Smooth muscle cell (in vitro differentiated cells): ENCODE data around the gene HLA-DMB. TPM values are rescaled to one million over a fixed set of nuclear protein-coding genes. Genes with fewer than 3 reads are reported as not detected.

Experiments used
- DNase-seq: peaks from one replicate; lab custom pipeline; 2025; ENCODE audit not compliant: unreplicated experiment; lab: John Stamatoyannopoulos, UW
- H2AFZ ChIP-seq: fragments of 200-600 bp; sonication (generic); 2 replicates; pipeline ENCODE4 v1.6.0; 2016; ENCODE audit warnings: antibody characterized with exemption, low read depth, mild to moderate bottlenecking
- H3F3A ChIP-seq: fragments of 200-600 bp; sonication (generic); 2 replicates; pipeline ENCODE4 v1.6.0; 2017; ENCODE audit warnings: antibody characterized with exemption, low read depth
- H3K27ac ChIP-seq: fragments of 200-600 bp; sonication (generic); 2 replicates; pipeline ENCODE4 v1.5.1; 2016; ENCODE audit warnings: low read depth, mild to moderate bottlenecking
- H3K27me3 ChIP-seq: fragments of 200-600 bp; sonication (generic); 2 replicates; pipeline ENCODE4 v1.6.1; 2016; ENCODE audit warnings: low read depth, mild to moderate bottlenecking
- H3K36me3 ChIP-seq: fragments of 200-600 bp; sonication (generic); 2 replicates; pipeline ENCODE4 v1.5.1; 2016; ENCODE audit warnings: low read depth
- H3K4me1 ChIP-seq: fragments of 200-600 bp; sonication (generic); 2 replicates; pipeline ENCODE4 v1.5.1; 2016; ENCODE audit warnings: low read depth
- H3K4me2 ChIP-seq: fragments of 200-600 bp; sonication (generic); 2 replicates; pipeline ENCODE4 v1.6.0; 2016; ENCODE audit warnings: mild to moderate bottlenecking
- H3K4me3 ChIP-seq: fragments of 200-600 bp; sonication (generic); 2 replicates; pipeline ENCODE4 v1.5.1; 2016; ENCODE audit warnings: mild to moderate bottlenecking
- H3K79me2 ChIP-seq: fragments of 200-600 bp; sonication (generic); 2 replicates; pipeline ENCODE4 v1.6.0; 2016; ENCODE audit warnings: low read depth, mild to moderate bottlenecking
- H3K9ac ChIP-seq: fragments of 200-600 bp; sonication (generic); 2 replicates; pipeline ENCODE4 v1.6.0; 2016; ENCODE audit warnings: low read depth
- H3K9me3 ChIP-seq: fragments of 200-600 bp; sonication (generic); replicated peaks from 2 replicates; pipeline ENCODE4 v1.5.1; 2016; ENCODE audit warnings: low read depth
- H4K20me1 ChIP-seq: fragments of 200-600 bp; sonication (generic); 2 replicates; pipeline ENCODE4 v1.6.0; 2016; ENCODE audit warnings: low read depth
- CTCF ChIP-seq: fragments of 200-600 bp; sonication (generic); IDR thresholded peaks from 2 replicates; pipeline ENCODE4 v1.5.1; 2017; ENCODE audit warnings: borderline replicate concordance, mild to moderate bottlenecking, antibody characterized with exemption; ENCODE audit not compliant: insufficient read depth, poor library complexity, severe bottlenecking
- WGBS: methylation state at CpG from one replicate; pipeline ENCODE4 v1.1.7; 2016; ENCODE audit warnings: low lambda C conversion rate; 5-methylcytosine and 5-hydroxymethylcytosine counted together
- polyA plus RNA-seq: library from polyadenylated mRNA; unstranded; fragments of >200 nt; fragmentation: Nextera tagmentation; extraction: Ambion mirVana; gene quantifications from 2 replicates; pipeline ENCODE4 v1.2.1, GENCODE V29; 2016
- total RNA-seq: library from RNA; depleted of rRNA; stranded (reverse); fragments of >200 nt; gene quantifications from 2 replicates; pipeline ENCODE4 v1.2.3, GENCODE V29; 2014

The HLA-DMB gene
- total and polyA plus RNA-seq, 2 experiments from 2014 or later: not detected

- WGBS: 1% methylated on average over 23 of the region's 23 CpGs
- Histone ChIP-seq H3K27me3 (no peaks in the 10 kb centered on the region), H3K4me3 (peak overlapping the region; percentile 96), H4K20me1 (peaks cover 63% of the 10 kb centered on the region), H3K9me3 (no peaks in the 10 kb centered on the region), H3K79me2 (peaks cover 65% of the 10 kb centered on the region), H3F3A (peaks cover 64% of the 10 kb centered on the region), H3K36me3 (peaks cover 25% of the 10 kb centered on the region), H2AFZ (no peak overlapping the region), H3K27ac (peak overlapping the region; percentile 82), H3K4me1 (peaks cover 13% of the 10 kb centered on the region), H3K9ac (peak overlapping the region; percentile 91), H3K4me2 (peak overlapping the region; percentile 99)
- TF ChIP-seq CTCF: no peak
- no peak for DNase-seq
Measured at GRCh38 chr6:32973144-32974015, 32.6 kb upstream of the HLA-DMB start.

- H3K79me2 ChIP-seq: peaks cover 63% of the 10 kb centered on the region
- H3F3A ChIP-seq: peaks cover 60% of the 10 kb centered on the region
- peak overlapping the region; percentile 82 for H3K27ac ChIP-seq
- 2% methylated on average over 54 of the region's 70 CpGs for WGBS
- peak overlapping the region; percentile 99 for H3K4me2 ChIP-seq
- peaks cover 55% of the 10 kb centered on the region for H4K20me1 ChIP-seq
- H2AFZ ChIP-seq: no peak overlapping the region
- H3K9me3 ChIP-seq: no peaks in the 10 kb centered on the region
- H3K4me1 ChIP-seq: peaks cover 13% of the 10 kb centered on the region
- no peak for TF ChIP-seq CTCF
- peak overlapping the region; percentile 91 for H3K9ac ChIP-seq
- no peak for DNase-seq
- H3K4me3 ChIP-seq: peak overlapping the region; percentile 96
- no peaks in the 10 kb centered on the region for H3K27me3 ChIP-seq
- H3K36me3 ChIP-seq: peaks cover 17% of the 10 kb centered on the region
Measured at GRCh38 chr6:32972353-32973143, 31.7 kb upstream of the HLA-DMB start.

- no peak for TF ChIP-seq CTCF
- peaks cover 21% of the 10 kb centered on the region for H3K4me1 ChIP-seq
- peak overlapping the region; percentile 99 for H3K4me2 ChIP-seq
- under 1% methylated on average over 58 of the region's 58 CpGs for WGBS
- no peaks in the 10 kb centered on the region for H3K27me3 ChIP-seq
- H2AFZ ChIP-seq: no peak overlapping the region
- H3K9ac ChIP-seq: peak overlapping the region; percentile 99
- peaks cover 9% of the 10 kb centered on the region for H3K36me3 ChIP-seq
- peak overlapping the region; percentile 96 for H3K4me3 ChIP-seq
- peaks cover 63% of the 10 kb centered on the region for H3K79me2 ChIP-seq
- DNase-seq: peak; percentile 99
- H4K20me1 ChIP-seq: peaks cover 55% of the 10 kb centered on the region
- H3F3A ChIP-seq: peaks cover 60% of the 10 kb centered on the region
- no peaks in the 10 kb centered on the region for H3K9me3 ChIP-seq
- H3K27ac ChIP-seq: peak overlapping the region; percentile 99
Measured at GRCh38 chr6:32971581-32972352, 30.9 kb upstream of the HLA-DMB start.
